RWPE1 (cell line): ENCODE data around the gene PSG7.
"Not testable (repeated sequence)": the region's sequence is repeated elsewhere in the genome, so short reads cannot be mapped to it uniquely, and the experiment has no call there.

ENCODE experiments used
- CTCF ChIA-PET: fragments of 350-600 bp; sonication (Branson Sonifier 250); formaldehyde crosslinking; extraction: SDS; loops from one replicate; lab custom pipeline; 2021; lab: Yijun Ruan, JAX
- POLR2A ChIA-PET: fragments of 400-600 bp; formaldehyde crosslinking; extraction: SDS; loops from one replicate; lab custom pipeline; 2020; ENCODE audit warnings: antibody characterized with exemption; ENCODE audit not compliant: low non-redundant PET; lab: Yijun Ruan, JAX
- DNase-seq: peaks from one replicate; pipeline ENCODE4 v3.0.0; 2012; ENCODE audit warnings: low spot score
- H3K27ac ChIP-seq: fragments of 450-650 bp; 2 replicates; pipeline ENCODE4 v1.5.1; 2017
- TF ChIP-seq, protein P1 (sequence below): fragments of 450-650 bp; conservative IDR thresholded peaks from 2 replicates; pipeline ENCODE4 v1.5.1; 2017; ENCODE audit warnings: low read depth, mild to moderate bottlenecking

Gene PSG7

DNA sequence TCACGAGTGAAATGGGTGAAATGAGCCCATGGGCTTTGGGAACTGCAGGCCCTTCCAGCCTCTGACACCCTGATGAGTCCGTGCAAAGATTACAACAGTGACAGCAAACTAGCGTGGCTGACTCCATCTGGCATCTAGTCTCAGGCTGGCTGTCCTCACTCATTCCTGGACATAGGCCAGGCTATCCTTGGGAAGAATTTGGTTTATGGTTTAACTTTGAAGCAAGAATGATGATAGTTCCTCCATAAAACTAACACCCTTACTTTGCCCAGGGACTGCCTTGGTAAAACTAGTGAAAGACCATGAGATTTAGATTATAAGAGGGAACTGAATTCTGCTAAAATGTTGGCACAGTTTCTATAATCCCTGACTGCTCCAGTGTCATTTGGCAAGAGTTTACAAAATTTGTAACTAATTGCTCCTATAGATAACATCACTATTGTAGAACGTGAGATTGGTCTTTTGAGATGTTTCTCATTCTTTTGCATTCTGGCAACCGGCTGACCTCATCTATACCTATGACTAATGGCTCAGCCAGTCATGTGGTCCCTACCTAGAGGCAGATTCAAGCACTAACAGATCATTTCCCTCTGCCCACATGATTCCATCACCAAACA lies 4.4 kb downstream of the PSG7 start:
- peak overlapping the region; percentile 87 for H3K27ac ChIP-seq
- POLR2A ChIA-PET, DNase-seq, CTCF ChIA-PET: not testable (repeated sequence)

DNA sequence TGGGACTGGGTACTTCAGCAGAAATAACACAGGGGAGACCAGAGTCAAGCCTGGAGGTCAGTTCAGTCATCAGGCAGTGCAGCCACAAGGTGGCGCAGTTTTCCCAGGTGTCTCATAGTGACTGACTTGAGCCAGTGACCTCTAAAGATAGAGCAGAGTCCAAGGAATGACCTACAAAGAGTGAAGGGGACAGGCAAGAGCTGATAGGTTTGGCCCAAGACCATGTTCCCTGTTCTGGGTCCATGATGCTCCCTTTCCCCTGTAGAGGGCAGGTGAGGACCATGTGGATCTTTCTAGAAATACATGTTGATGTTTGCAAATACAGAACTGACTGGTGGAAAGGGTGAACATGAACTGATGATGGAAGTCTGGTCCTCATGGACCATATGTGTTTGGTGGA lies 6.8 kb downstream of the PSG7 start:
- H3K27ac ChIP-seq, DNase-seq, POLR2A ChIA-PET: not testable (repeated sequence)
- TF ChIP-seq, protein P1, sequence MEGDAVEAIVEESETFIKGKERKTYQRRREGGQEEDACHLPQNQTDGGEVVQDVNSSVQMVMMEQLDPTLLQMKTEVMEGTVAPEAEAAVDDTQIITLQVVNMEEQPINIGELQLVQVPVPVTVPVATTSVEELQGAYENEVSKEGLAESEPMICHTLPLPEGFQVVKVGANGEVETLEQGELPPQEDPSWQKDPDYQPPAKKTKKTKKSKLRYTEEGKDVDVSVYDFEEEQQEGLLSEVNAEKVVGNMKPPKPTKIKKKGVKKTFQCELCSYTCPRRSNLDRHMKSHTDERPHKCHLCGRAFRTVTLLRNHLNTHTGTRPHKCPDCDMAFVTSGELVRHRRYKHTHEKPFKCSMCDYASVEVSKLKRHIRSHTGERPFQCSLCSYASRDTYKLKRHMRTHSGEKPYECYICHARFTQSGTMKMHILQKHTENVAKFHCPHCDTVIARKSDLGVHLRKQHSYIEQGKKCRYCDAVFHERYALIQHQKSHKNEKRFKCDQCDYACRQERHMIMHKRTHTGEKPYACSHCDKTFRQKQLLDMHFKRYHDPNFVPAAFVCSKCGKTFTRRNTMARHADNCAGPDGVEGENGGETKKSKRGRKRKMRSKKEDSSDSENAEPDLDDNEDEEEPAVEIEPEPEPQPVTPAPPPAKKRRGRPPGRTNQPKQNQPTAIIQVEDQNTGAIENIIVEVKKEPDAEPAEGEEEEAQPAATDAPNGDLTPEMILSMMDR: peak; percentile 58
- CTCF ChIA-PET: interaction anchor here (0.8 kb wide), 1 partner anchor 52 kb away, joined by 3 read pairs; no protein-coding TSS in a partner anchor

DNA sequence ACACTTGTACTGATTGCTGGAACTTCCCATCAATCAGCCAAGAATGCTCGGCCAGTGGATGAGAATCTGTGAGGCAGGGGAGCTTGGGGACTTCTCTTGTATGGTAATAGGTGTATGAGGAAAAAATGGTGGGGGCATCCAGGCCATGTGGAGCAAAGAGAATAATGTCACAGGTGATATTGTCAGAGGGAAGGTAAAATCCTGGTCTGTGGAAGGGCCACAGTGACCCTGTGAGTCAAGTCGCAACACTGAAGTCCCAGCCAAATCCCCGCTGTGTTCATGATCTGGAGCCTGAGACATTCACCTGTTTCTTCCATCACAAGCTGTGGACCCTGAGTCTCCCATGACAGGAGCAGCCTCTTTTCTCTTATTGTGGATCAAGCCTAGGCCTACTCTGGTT lies 8.1 kb downstream of the PSG7 start:
- CTCF ChIA-PET: interaction anchor here (0.9 kb wide), 1 partner anchor 11 kb away, joined by 3 read pairs; the partner anchor contains the start of gene PSG6
- TF ChIP-seq, protein P1: no peak
- DNase-seq: no peak
- no peak overlapping the region for H3K27ac ChIP-seq
- POLR2A ChIA-PET: no interaction called here

DNA sequence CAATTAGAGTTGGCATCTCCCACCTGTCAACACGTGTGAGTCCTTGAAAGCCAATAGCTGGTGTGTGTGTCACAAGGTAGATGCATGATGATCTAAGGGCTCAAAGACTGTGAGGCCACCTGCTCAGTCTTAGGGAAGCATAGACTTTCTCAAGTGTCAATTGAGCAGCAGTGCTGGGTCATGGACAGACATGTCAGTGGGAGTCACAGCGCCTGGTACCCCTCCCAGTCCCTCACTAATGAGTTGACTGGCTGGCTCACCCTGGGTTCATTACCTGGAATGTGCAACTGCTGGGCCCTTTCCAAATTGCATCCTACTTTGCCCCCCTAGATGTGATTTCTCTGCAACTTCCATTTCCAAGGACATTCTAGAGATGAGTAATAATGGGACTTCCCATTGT lies 10.2 kb downstream of the PSG7 start:
- ChIA-PET CTCF (no interaction called here), POLR2A (no interaction called here)
- DNase-seq: no peak
- no peak overlapping the region for H3K27ac ChIP-seq
- TF ChIP-seq, protein P1: no peak

DNA sequence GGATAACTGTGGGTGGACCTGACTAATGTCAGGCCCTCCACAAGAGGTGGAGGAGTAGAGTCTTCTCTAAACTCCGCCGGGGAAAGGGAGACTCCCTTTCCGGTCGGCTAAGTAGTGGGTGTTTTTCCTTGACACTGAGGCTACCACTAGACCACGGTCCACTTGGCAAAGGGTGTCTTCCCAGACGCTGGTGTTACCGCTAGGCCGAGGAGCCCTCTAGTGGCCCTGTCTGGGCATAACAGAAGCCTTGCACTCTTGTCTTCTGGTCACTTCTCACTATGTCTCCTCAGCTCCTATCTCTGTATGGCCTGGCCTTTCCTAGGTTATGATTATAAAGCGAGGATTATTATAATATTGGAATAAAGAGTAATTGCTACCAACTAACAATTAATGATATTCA lies 13.9 kb downstream of the PSG7 start:
- CTCF ChIA-PET: interaction anchor here (0.6 to 0.9 kb wide), 3 partner anchors 38 to 1057 kb away, joined by 3 to 4 read pairs (median 4); no protein-coding TSS in a partner anchor
- TF ChIP-seq, protein P1: peak; percentile 74
- POLR2A ChIA-PET, H3K27ac ChIP-seq: not testable (repeated sequence)
- DNase-seq: peak; percentile 10

DNA sequence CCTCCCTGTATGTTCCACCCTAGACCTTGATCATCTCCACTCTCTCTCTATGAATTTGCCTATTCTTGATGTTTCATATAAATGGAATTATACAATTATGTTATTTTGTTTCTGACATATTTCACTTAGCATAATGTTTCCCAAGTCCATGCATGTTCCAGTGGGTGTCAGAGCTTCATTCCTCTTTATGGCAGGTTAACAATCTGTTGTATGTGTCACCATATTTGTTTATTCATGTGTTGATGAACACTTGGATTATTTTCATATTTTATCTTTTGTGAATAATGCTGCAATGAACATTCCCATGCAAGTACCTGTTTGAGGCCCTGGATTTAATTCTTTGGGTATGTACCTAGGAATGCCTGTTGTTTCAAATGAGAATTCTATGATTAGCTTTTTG lies 16.0 kb downstream of the PSG7 start:
- DNase-seq, CTCF ChIA-PET, H3K27ac ChIP-seq, POLR2A ChIA-PET: not testable (repeated sequence)

DNA sequence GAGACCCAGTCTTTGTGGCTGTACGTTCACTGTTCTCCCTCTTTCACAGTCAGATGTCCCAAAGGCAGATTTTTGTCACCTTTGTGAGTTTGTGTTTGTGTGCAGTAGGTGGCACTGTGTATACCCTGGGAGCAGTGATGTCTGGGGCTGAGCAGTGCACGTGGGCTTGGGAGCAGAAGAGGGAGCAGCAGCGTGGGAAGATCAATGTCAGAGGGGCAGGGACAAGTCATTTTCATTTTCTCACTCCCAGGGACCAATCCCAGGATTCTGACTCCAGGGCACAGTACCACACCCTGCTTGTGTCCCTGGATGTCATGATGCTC lies 17.3 kb downstream of the PSG7 start:
- CTCF ChIA-PET: no interaction called here

More for the DNA sequence above, 17.3 kb downstream of the PSG7 start:
- H3K27ac ChIP-seq: no peak overlapping the region
- POLR2A ChIA-PET: no interaction called here
- DNase-seq: no peak
- TF ChIP-seq, protein P1: no peak; the same call in 1 of the 2 replicates
